Adrenal gland (tissue), 12 donors: ENCODE data around the gene PTPRU. TPM values are rescaled to one million over a fixed set of nuclear protein-coding genes. Genes with fewer than 3 reads are reported as not detected.

Experiments
- DNase-seq, 7 donors: peaks; one replicate each; pipeline ENCODE4 v3.0.0-alpha.2; 2019 to 2020
- H3K27ac ChIP-seq, 5 donors: fragments of 200-600 bp; sonication (generic) in 4 of 5; 1 replicate in 3 of 5; 2 replicates in 2 of 5; pipeline versions ENCODE4 v1.5.1 to v1.8.0; 2016 to 2020; ENCODE audit warnings: mild to moderate bottlenecking in 1 of 5
- H3K27me3 ChIP-seq: fragments of 200-600 bp; 2 replicates; pipeline ENCODE4 v1.8.0; 2021
- H3K36me3 ChIP-seq, 2 donors: fragments of 200-600 bp; replicated peaks in 1 of 2; 1 replicate in 1 of 2; 2 replicates in 1 of 2; pipeline versions ENCODE4 v1.5.1 to v1.8.0; 2018 to 2022
- H3K4me1 ChIP-seq, 2 donors: fragments of 200-600 bp; replicated peaks in 1 of 2; 1 replicate in 1 of 2; 2 replicates in 1 of 2; pipeline versions ENCODE4 v1.5.1 to v1.8.0; 2018 to 2021
- H3K4me3 ChIP-seq, 4 donors: fragments of 200-600 bp; sonication (generic) in 3 of 4; one replicate each; pipeline ENCODE4 v1.5.1; 2016 to 2018
- H3K9me3 ChIP-seq, 3 donors: fragments of 200-600 bp; sonication (generic) in 1 of 3; replicated peaks in 1 of 3; 1 replicate in 2 of 3; 2 replicates in 1 of 3; pipeline versions ENCODE4 v1.5.1 to v1.8.0; 2016 to 2021
- CTCF ChIP-seq, 6 experiments: fragments of 450-650 bp in 4 of 6; fragments of 200-600 bp in 2 of 6; sonication (generic) in 1 of 6; IDR thresholded peaks; 1 replicate in 5 of 6; 2 replicates in 1 of 6; pipeline versions ENCODE4 v1.5.1 to v1.8.0; 2016 to 2021; ENCODE audit warnings: antibody characterized with exemption in 6 of 6, mild to moderate bottlenecking in 2 of 6, moderate library complexity in 1 of 6
- POLR2A ChIP-seq, 2 donors: fragments of 450-650 bp; IDR thresholded peaks; one replicate each; pipeline ENCODE4 v1.6.1; 2017; ENCODE audit warnings: antibody characterized with exemption in 2 of 2, mild to moderate bottlenecking in 2 of 2, moderate library complexity in 1 of 2
- WGBS, 4 donors: extraction: QIAGEN DNeasy Blood & Tissue Kit in 2 of 4; methylation state at CpG; one replicate each; pipeline versions ENCODE4 v1.1.5 to v1.1.7; 2013 to 2017; 5-methylcytosine and 5-hydroxymethylcytosine counted together
- intact Hi-C, 2 donors: fragments of 100-400 bp; cut with DNase I; formaldehyde crosslinking; loops; one replicate each; pipeline versions ENCODE4 v1.14.1 to v1.15.0; 2022 to 2023
- polyA plus RNA-seq, 3 donors: library from polyadenylated mRNA; stranded (reverse); fragments of 200-250 nt in 2 of 3; fragments of 350-450 nt in 1 of 3; fragmentation: Illumina TruSeq in 1 of 3; extraction: RNeasy Lipid Tissue Mini Kit (QIAGEN cat#74804) in 1 of 3; gene quantifications; one replicate each; pipeline ENCODE4 v1.2.3, GENCODE V29; 2013 to 2014
- total RNA-seq, 9 donors: library from RNA; depleted of rRNA in 4 of 9; stranded (reverse); fragments of >200 nt in 4 of 9; fragments of 120-200 nt in 1 of 9; fragmentation: NEBNext Ultra II Directional in 1 of 9; extraction: Animal tissue kit (Norgen Biotek cat#: 25700) in 1 of 9; gene quantifications; one replicate each; pipeline versions ENCODE4 v1.1.0 to v1.2.4, GENCODE V29; 2013 to 2023
- donor health status: healthy with polysubstance abuse.
- donor health status: Bipolar disorder and iron deficiency.
- donor health status: DM: yes; HTN: yes; CAD: no.
- donor health status: DM: no; HTN: no; CAD: no.
- donor health status: DM: no; HTN: no; CAD: no.
- donor health status: DM: yes; HTN: yes; CAD: no.

Gene PTPRU
- total and polyA plus RNA-seq, 12 donors = 1.4 to 14.4 (median 6.7) TPM

DNA sequence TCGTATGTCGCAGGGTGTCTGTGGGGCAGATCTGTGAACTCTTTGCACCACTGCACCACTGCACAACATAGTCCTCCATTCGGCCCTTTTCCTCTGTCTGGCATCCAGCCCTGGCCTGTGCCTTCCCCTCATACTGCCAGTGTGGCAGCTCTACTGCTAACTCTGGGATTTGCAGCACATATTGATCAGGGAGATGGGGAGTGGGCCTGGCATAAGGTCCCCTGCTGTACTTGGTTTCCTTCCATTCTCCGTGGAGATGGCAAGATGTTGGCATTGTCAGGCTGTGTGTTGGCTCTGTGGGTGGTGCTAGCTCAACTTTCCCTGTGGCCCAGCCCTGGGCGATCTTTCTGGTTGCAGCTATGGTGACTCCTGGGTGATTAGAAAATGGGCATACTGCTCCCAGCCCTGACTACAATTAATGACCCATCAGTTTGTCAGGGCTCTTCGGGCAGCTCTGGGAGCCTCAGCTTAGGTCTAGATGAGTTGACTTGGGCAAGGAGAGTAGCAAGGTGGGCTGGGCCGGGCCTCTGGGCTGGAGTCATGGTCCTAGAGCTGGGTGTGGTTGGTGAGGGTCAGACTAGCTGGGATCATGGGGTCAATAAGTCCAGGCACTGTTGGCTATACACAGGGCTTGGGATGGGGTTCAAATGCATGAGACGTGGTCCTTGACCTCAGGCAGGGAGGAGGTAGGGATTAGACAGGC, 11.4 kb downstream of the PTPRU start:
- 69 to 81% (median 77%) methylated on average over 7 to 8 of the region's 8 CpGs for WGBS, 4 donors

DNA sequence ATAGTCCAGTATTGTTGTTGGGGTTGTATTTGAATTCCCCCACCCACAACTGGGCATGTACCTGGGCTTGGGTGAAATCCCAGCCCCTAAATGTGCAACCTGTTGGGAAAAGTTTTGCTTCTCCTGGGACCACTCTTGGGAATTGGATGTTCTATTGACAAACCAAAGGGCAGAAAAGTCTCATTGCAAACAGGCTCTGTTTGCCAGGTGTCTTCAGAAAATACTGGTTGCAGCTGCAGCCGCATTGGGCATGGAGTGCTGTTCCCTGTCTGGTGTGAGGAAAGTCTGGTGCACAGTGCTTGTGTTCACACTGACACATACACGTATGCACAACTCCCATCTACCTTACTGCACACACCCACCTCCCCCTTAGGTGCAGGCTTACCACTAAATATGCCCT, 12.1 kb downstream of the PTPRU start:
- H3K27ac ChIP-seq = no peak overlapping the region
- no peak for DNase-seq
- H3K36me3 ChIP-seq = no peaks in the 10 kb centered on the region
- no peaks in the 10 kb centered on the region for H3K27me3 ChIP-seq
- WGBS, 4 donors = 47 to 87% (median 78%) methylated on average over 2 of the region's 2 CpGs
- no peak for TF ChIP-seq CTCF (IDR thresholded peaks at IDR 0.05)
- no peak for TF ChIP-seq POLR2A (IDR thresholded peaks at IDR 0.05)
- intact Hi-C loops = loop anchor here in 1 of 2 donors (10.0 kb wide), 2 partner anchors 606 to 866 kb away; no protein-coding TSS in a partner anchor
- H3K4me1 ChIP-seq = no peaks in the 10 kb centered on the region
- no peak overlapping the region for H3K4me3 ChIP-seq
- no peaks in the 10 kb centered on the region for H3K9me3 ChIP-seq

More for the DNA sequence above, 11.4 kb downstream of the PTPRU start:
- Histone ChIP-seq H3K4me3 (no peak overlapping the region), H3K36me3 (no peaks in the 10 kb centered on the region), H3K27ac (no peak overlapping the region), H3K4me1 (no peaks in the 10 kb centered on the region), H3K9me3 (no peaks in the 10 kb centered on the region), H3K27me3 (no peaks in the 10 kb centered on the region)
- no peak for DNase-seq
- no peak for TF ChIP-seq POLR2A (IDR thresholded peaks at IDR 0.05)
- intact Hi-C loops = loop anchor here in 1 of 2 donors (10.0 kb wide), 2 partner anchors 607 to 867 kb away; no protein-coding TSS in a partner anchor

DNA sequence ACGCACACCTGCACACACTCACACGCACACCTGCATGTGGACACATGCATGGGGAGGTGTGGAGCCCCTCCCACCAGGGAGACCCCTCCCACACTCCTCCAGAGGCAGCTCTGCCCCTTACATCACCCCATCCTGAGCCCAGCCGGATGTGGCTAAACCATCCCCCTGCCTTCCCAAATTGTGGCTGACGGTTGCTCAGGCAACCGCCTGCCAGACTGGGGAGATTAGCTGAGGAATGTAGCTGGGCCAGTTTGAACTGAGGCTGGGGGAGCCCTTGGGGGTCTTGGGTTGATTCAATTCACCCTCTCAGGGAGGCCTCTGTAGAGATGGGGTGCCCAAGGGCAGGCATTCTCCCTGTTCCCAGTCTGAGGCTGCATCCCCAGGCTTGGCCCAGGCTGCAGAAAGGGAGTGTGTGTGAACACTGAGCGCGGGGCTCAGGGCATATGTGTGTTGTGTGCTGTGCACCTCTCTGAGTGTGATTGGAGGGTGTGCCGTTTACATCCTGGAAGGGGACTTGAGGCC, 12.9 kb downstream of the PTPRU start:
- no peak for DNase-seq
- TF ChIP-seq CTCF (IDR thresholded peaks at IDR 0.05) = no peak
- TF ChIP-seq POLR2A (IDR thresholded peaks at IDR 0.05) = no peak
- no peaks in the 10 kb centered on the region for H3K36me3 ChIP-seq
- no peaks in the 10 kb centered on the region for H3K9me3 ChIP-seq
- H3K4me1 ChIP-seq = no peaks in the 10 kb centered on the region
- H3K4me3 ChIP-seq = no peak overlapping the region
- H3K27me3 ChIP-seq = no peaks in the 10 kb centered on the region
- H3K27ac ChIP-seq = no peak overlapping the region
- 52 to 68% (median 62%) methylated on average over 5 to 8 of the region's 8 CpGs for WGBS, 4 donors
- intact Hi-C loops = loop anchor here in 1 of 2 donors (10.0 kb wide), 2 partner anchors 606 to 866 kb away; no protein-coding TSS in a partner anchor

DNA sequence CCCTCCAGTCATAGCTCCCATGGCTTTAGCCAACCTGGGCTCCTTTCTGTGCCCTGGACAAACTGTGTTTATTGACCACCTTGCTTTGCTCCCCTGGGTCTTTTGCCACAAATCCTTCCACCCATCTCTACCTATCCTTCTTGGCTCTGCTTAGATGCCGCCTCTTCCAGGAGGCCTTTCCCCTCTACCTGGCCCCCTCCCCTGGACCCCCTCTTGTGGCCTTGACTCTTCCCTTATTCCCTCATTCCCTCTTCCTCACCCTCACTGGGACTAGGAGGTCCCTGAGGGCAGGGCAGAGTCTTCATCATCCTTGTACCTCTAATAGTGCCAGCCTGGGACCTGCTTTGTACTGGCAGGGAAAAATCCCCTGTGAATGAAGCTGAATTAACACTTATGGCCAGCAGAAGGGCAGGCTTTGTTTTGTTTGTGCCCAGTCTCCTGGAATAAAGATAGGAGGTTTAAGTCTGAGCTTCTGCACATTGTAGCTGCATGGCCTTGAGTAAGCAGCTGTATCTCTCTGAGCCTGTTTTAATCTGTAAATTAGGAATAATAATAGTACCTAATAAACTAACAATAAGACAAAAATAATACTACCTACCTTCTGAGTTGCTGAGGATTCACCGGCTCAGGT, 13.7 kb downstream of the PTPRU start:
- WGBS, 4 donors = 90 to 95% (median 93%) methylated on average over 2 of the region's 2 CpGs
- Histone ChIP-seq H3K27ac (no peak overlapping the region), H3K36me3 (no peaks in the 10 kb centered on the region), H3K9me3 (no peaks in the 10 kb centered on the region), H3K4me3 (no peak overlapping the region), H3K4me1 (no peaks in the 10 kb centered on the region), H3K27me3 (no peaks in the 10 kb centered on the region)
- intact Hi-C loops = loop anchor here in 1 of 2 donors (10.0 kb wide), 2 partner anchors 605 to 865 kb away; no protein-coding TSS in a partner anchor
- no peak for DNase-seq
- TF ChIP-seq POLR2A (IDR thresholded peaks at IDR 0.05) (no peak), CTCF (IDR thresholded peaks at IDR 0.05) (no peak)
